T-helper 2 cell treated with Interferon-gamma antibody and Interleukin-4, amounts not matched to agents 5 μg/mL and 100 μg/mL, for 36 hours (primary cell): ENCODE measurements around the gene PYROXD2.

Source experiments
- DNase-seq: peaks from one replicate; pipeline ENCODE4 v3.0.0; 2021; ENCODE audit warnings: low spot score
- H3K27ac Mint-ChIP-seq: one replicate; pipeline ENCODE4 v1.8.0; 2021; ENCODE audit warnings: mild to moderate bottlenecking, mixed read lengths
- H3K27me3 Mint-ChIP-seq: one replicate; pipeline ENCODE4 v1.8.0; 2021; ENCODE audit warnings: low read depth, mixed read lengths
- H3K36me3 Mint-ChIP-seq: one replicate; pipeline ENCODE4 v1.8.0; 2021; ENCODE audit warnings: low read depth, mixed read lengths
- H3K4me1 Mint-ChIP-seq: one replicate; pipeline ENCODE4 v1.8.0; 2021; ENCODE audit warnings: low read depth, mixed read lengths
- H3K4me3 Mint-ChIP-seq: one replicate; pipeline ENCODE4 v1.8.0; 2022; ENCODE audit warnings: mild to moderate bottlenecking, moderate library complexity, mixed read lengths
- H3K9me3 Mint-ChIP-seq: one replicate; pipeline ENCODE4 v1.8.0; 2021; ENCODE audit warnings: mixed read lengths

PYROXD2 gene

GRCh38 chr10:98340940-98341310 is 74.1 kb downstream of the PYROXD2 start:
- Mint-ChIP-seq H3K36me3 (no peaks in the 10 kb centered on the region), H3K4me1 (peaks cover 10% of the 10 kb centered on the region), H3K27ac (no peak overlapping the region), H3K4me3 (no peak overlapping the region), H3K27me3 (peaks cover 16% of the 10 kb centered on the region), H3K9me3 (no peaks in the 10 kb centered on the region)
- DNase-seq, result no peak

GRCh38 chr10:98340261-98340939 is 74.6 kb downstream of the PYROXD2 start:
- H3K4me1 Mint-ChIP-seq, result peaks cover 10% of the 10 kb centered on the region
- H3K36me3 Mint-ChIP-seq, result no peaks in the 10 kb centered on the region
- peaks cover 16% of the 10 kb centered on the region for H3K27me3 Mint-ChIP-seq
- no peaks in the 10 kb centered on the region for H3K9me3 Mint-ChIP-seq
- H3K27ac Mint-ChIP-seq, result no peak overlapping the region
- peak overlapping the region; percentile 12 for H3K4me3 Mint-ChIP-seq
- DNase-seq, result no peak

DNA sequence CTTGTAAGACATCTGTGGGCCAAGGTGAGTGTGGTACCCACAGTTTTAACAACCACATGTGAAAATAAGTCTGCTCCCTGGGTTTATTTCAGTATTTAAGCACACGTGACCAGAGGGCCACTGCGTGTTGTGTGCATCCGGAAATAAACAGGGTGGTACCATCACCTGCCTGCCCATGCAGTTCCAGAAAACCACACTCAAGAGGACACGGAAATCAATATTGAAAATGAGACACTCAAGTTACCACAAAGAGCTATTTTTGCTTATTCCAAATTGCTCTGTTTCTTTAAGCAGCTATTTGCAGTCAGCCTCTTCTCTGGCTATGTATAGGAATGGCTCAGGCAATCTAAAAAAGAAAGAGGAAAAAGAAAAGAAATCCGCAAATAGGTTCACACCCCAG is 75.2 kb downstream of the PYROXD2 start:
- Mint-ChIP-seq H3K9me3 (no peaks in the 10 kb centered on the region), H3K27ac (no peak overlapping the region), H3K27me3 (peaks cover 16% of the 10 kb centered on the region), H3K36me3 (no peaks in the 10 kb centered on the region), H3K4me3 (no peak overlapping the region), H3K4me1 (peaks cover 10% of the 10 kb centered on the region)
- DNase-seq, result no peak

- no peak overlapping the region for H3K27ac Mint-ChIP-seq
- DNase-seq, result no peak
- H3K9me3 Mint-ChIP-seq, result no peaks in the 10 kb centered on the region
- peaks cover 10% of the 10 kb centered on the region for H3K4me1 Mint-ChIP-seq
- H3K27me3 Mint-ChIP-seq, result peaks cover 14% of the 10 kb centered on the region
- no peaks in the 10 kb centered on the region for H3K36me3 Mint-ChIP-seq
- H3K4me3 Mint-ChIP-seq, result no peak overlapping the region
These were observed 76.1 kb downstream of the PYROXD2 start for GRCh38 chr10:98338896-98339295.

- H3K27me3 Mint-ChIP-seq, result peaks cover 17% of the 10 kb centered on the region
- H3K4me1 Mint-ChIP-seq, result peaks cover 10% of the 10 kb centered on the region
- no peaks in the 10 kb centered on the region for H3K36me3 Mint-ChIP-seq
- no peak for DNase-seq
- H3K4me3 Mint-ChIP-seq, result no peak overlapping the region
- no peak overlapping the region for H3K27ac Mint-ChIP-seq
- H3K9me3 Mint-ChIP-seq, result no peaks in the 10 kb centered on the region
These were observed 76.7 kb downstream of the PYROXD2 start for GRCh38 chr10:98338318-98338717.

DNA sequence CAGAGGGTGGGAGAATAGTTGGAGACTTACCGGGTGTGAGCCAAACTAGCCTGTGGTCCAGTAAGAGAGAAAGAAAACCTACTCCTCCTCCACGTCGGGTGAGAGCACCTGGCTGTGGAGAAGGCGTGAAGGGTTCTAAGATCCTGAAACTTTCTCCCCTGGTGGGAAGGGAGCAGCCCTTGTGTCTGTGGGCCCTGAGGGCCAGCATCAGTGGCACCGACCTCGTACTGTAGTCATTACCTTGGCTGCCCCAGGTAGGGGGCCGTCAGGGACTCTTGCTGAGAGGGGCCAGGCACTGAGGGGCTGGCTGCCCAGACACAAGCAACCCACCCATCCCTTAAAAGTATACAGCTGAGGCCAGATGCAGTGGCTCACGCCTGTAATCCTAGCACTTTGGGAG is 77.5 kb downstream of the PYROXD2 start:
- no peak for DNase-seq
- peaks cover 10% of the 10 kb centered on the region for H3K4me1 Mint-ChIP-seq
- no peak overlapping the region for H3K27ac Mint-ChIP-seq
- peaks cover 18% of the 10 kb centered on the region for H3K27me3 Mint-ChIP-seq
- H3K4me3 Mint-ChIP-seq, result no peak overlapping the region
- H3K9me3 Mint-ChIP-seq, result no peaks in the 10 kb centered on the region
- no peaks in the 10 kb centered on the region for H3K36me3 Mint-ChIP-seq
